Measurements from ENCODE around the gene TANK. TPM values are rescaled to one million over a fixed set of nuclear protein-coding genes. Genes with fewer than 3 reads are reported as not detected.
"Not testable (repeated sequence)": the region's sequence is repeated elsewhere in the genome, so short reads cannot be mapped to it uniquely, and the experiment has no call there.

Gene TANK
- total and polyA plus RNA-seq, 2 donors from 2014 or later = 21.2 to 56.1 TPM

DNA sequence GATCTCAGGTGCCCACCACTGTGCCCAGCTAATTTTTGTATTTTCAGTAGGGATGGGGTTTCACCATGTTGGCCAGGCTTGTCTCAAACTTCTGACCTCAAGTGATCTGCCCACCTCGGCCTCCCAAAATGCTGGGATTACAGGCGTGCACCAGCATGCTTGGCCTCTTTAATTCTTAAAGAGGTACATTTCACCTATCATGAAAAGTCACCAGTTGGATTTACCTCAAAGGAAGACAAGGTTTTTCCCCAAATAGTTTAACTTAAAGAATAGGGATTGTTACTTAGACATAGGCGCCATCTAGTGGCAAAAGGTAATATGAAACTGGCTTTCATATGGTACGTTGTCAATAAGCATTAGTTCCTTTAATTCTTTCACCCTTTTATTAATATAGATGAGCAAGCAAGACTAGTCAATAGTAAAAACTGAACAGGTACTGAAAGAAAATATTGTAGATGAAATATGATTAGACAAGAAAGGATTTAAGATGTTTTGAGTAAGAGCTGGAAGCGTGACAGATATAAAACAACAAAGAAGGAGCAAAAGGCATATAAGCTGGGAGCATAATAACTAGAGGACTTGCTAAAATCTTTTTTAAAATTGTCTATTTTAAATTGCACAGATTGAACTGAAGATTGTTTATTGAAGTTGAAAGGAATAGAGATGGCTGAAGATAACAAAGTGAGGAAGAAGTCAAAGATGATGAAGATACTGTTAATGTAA is 113.0 kb downstream of the TANK start:
- no peak overlapping the region for H3K9ac ChIP-seq (ENCODE audit: low read length in 3 of 3)
- no peaks in the 10 kb centered on the region for H3K27me3 ChIP-seq (ENCODE audit: control insufficient read depth, insufficient read depth, low read length)
- peak; percentile 80 for FAIRE-seq

DNA sequence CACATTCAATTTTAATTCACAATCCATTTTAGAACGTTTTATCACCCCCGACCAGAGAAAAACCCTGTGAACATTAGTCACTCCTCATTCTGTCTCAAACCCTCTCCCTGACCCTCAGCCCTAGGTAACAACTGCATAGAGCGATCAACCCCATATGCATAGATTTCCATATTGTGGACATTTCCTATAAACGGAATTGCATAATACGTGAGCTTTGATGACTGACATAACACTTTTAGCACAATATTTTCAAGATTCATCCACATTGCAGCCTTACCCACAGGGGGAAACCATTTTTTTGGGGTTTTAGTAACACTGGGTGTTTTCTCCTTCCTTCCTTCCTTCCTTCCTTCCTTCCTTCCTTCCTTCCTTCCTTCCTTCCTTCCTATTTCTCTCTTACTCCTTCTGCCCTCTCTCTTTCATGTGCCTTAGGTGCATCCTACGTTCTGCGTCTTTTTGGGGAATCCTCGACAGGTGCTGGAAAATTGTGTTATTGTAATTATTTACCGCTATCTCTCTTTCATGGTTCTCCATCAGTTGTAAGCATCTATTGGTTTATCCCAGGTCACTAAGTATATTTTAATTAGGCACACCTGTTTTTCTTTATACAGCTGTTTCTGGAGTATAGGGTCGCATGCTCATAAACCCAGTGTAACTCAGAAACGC is 118.5 kb downstream of the TANK start:
- H3K4me1 ChIP-seq (ENCODE audit: control insufficient read depth in 2 of 3, insufficient read depth in 2 of 3, low read depth in 1 of 3, low read length in 3 of 3); FAIRE-seq; H3K27me3 ChIP-seq (ENCODE audit: control insufficient read depth, insufficient read depth, low read length); H3K27ac ChIP-seq (ENCODE audit: low read depth in 2 of 2, low read length in 2 of 2); H3K9ac ChIP-seq (ENCODE audit: low read length in 3 of 3); intact Hi-C loops (cut with DNase I); H3K4me3 ChIP-seq (ENCODE audit: low read length in 3 of 3); H3K36me3 ChIP-seq (ENCODE audit: control insufficient read depth in 2 of 3, insufficient read depth in 3 of 3, low read length in 3 of 3); H3K9me3 ChIP-seq (ENCODE audit: control insufficient read depth in 2 of 3, insufficient read depth in 1 of 3, low read length in 3 of 3): not testable (repeated sequence)
- DNase-seq = peak in 1 of 5 donors; percentile 9

More for the DNA sequence above, 113.0 kb downstream of the TANK start:
- Histone ChIP-seq H3K9me3 (ENCODE audit: control insufficient read depth in 2 of 3, insufficient read depth in 1 of 3, low read length in 3 of 3) (no peaks in the 10 kb centered on the region), H3K27ac (ENCODE audit: low read depth in 2 of 2, low read length in 2 of 2) (no peak overlapping the region), H3K4me1 (ENCODE audit: control insufficient read depth in 2 of 3, insufficient read depth in 2 of 3, low read depth in 1 of 3, low read length in 3 of 3) (no peaks in the 10 kb centered on the region), H3K36me3 (ENCODE audit: control insufficient read depth in 2 of 3, insufficient read depth in 3 of 3, low read length in 3 of 3) (no peaks in the 10 kb centered on the region), H3K4me3 (ENCODE audit: low read length in 3 of 3) (no peak overlapping the region)
- intact Hi-C loops (cut with DNase I) = no loop called here
- TF ChIP-seq, protein P1, sequence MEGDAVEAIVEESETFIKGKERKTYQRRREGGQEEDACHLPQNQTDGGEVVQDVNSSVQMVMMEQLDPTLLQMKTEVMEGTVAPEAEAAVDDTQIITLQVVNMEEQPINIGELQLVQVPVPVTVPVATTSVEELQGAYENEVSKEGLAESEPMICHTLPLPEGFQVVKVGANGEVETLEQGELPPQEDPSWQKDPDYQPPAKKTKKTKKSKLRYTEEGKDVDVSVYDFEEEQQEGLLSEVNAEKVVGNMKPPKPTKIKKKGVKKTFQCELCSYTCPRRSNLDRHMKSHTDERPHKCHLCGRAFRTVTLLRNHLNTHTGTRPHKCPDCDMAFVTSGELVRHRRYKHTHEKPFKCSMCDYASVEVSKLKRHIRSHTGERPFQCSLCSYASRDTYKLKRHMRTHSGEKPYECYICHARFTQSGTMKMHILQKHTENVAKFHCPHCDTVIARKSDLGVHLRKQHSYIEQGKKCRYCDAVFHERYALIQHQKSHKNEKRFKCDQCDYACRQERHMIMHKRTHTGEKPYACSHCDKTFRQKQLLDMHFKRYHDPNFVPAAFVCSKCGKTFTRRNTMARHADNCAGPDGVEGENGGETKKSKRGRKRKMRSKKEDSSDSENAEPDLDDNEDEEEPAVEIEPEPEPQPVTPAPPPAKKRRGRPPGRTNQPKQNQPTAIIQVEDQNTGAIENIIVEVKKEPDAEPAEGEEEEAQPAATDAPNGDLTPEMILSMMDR (IDR thresholded peaks at IDR 0.05; ENCODE audit: borderline replicate concordance, extremely low read depth, insufficient read depth) = peak; percentile 63
- peak in 2 of 5 donors; percentile 34 to 52 for DNase-seq

DNA sequence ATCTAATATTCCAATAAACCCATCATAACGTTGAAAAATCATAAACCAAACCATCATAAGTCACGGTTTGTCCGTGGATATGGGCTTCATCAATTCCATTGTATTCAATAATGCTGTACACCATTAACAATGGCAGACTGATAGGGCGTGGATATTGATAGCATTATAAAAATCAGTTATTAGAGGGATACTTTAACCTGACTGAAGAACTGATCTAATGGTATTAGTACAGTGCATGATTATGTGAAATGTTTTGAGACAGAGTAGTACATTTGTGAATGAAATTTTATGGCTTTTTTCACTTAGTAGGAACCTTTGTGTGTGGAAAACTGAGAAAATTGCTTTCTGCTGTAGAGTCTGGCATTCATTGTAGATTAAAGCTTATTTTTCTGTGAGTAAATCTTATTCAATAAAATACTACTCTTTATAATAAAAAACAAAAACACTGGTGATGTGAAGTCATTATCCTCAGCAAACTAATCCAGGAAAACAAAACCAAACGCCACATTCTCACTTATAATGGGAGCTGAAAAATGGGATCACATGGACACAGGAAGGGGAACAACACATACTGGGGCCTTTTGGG is 119.1 kb downstream of the TANK start:
- intact Hi-C loops (cut with DNase I) = not testable (repeated sequence)

DNA sequence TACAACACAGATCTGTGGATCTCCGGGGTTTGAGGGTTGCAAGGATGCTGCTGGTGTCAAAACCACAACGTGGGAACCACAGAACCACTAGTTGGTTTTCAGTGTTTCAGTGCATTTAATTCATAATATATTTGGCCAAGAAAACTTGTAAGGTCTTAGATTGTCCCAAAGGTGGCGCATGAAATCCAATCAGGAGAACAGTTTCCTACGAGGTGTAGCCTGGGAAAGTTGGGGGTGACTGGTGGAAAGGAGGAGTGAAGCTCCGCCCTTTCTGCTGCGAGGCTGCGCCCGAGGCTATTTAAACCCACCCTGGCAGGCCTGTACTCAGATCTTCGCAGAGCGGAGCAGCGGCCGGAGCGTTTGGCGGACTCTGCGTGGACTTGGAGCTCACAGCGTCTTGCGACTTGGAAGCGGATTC is 120.7 kb downstream of the TANK start:
- peak in 3 of 5 donors; percentile 3 to 94 (median 10) for DNase-seq
- H3K36me3 ChIP-seq (ENCODE audit: control insufficient read depth in 2 of 3, insufficient read depth in 3 of 3, low read length in 3 of 3); H3K4me1 ChIP-seq (ENCODE audit: control insufficient read depth in 2 of 3, insufficient read depth in 2 of 3, low read depth in 1 of 3, low read length in 3 of 3); FAIRE-seq; H3K9ac ChIP-seq (ENCODE audit: low read length in 3 of 3); intact Hi-C loops (cut with DNase I); H3K9me3 ChIP-seq (ENCODE audit: control insufficient read depth in 2 of 3, insufficient read depth in 1 of 3, low read length in 3 of 3); H3K27me3 ChIP-seq (ENCODE audit: control insufficient read depth, insufficient read depth, low read length); H3K4me3 ChIP-seq (ENCODE audit: low read length in 3 of 3); H3K27ac ChIP-seq (ENCODE audit: low read depth in 2 of 2, low read length in 2 of 2): not testable (repeated sequence)

More for the DNA sequence above, 119.1 kb downstream of the TANK start:
- FAIRE-seq; H3K27ac ChIP-seq (ENCODE audit: low read depth in 2 of 2, low read length in 2 of 2); DNase-seq; H3K27me3 ChIP-seq (ENCODE audit: control insufficient read depth, insufficient read depth, low read length); H3K9ac ChIP-seq (ENCODE audit: low read length in 3 of 3); H3K4me1 ChIP-seq (ENCODE audit: control insufficient read depth in 2 of 3, insufficient read depth in 2 of 3, low read depth in 1 of 3, low read length in 3 of 3); H3K9me3 ChIP-seq (ENCODE audit: control insufficient read depth in 2 of 3, insufficient read depth in 1 of 3, low read length in 3 of 3); H3K36me3 ChIP-seq (ENCODE audit: control insufficient read depth in 2 of 3, insufficient read depth in 3 of 3, low read length in 3 of 3); H3K4me3 ChIP-seq (ENCODE audit: low read length in 3 of 3): not testable (repeated sequence)

DNA sequence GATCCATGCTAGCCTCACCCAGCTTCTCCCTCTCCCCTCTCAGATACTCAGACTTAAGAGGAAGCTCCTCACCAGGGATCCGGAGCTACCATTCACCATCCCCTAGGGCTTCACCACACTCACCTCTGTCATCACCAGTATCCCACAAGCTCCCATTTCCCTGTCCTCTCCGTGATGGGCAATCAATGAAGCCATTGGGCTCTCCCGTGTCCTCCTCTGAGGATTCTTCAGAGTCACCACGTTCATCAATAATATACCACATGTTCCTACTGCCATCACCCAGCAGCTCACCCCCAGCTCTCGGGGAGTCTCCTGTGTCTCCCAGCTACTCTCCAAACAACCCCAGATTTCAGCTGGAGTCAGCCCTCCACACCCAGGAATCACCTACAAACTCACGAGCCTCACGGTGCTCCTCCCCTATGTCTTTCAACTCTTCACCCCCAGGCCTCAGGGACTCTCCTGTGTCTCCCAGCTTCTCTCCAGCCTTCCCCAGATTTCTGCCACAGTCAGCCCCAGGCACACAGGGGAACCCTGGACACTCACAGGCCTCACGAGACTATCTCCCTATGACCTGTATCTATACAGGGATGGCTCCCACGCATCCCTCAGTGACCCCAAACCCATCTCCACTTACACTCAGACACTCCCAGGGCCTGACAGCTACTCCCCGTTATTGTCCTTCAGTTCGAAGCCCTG is 121.5 kb downstream of the TANK start:
- H3K36me3 ChIP-seq (ENCODE audit: control insufficient read depth in 2 of 3, insufficient read depth in 3 of 3, low read length in 3 of 3); DNase-seq; H3K9ac ChIP-seq (ENCODE audit: low read length in 3 of 3); FAIRE-seq; H3K27ac ChIP-seq (ENCODE audit: low read depth in 2 of 2, low read length in 2 of 2); intact Hi-C loops (cut with DNase I); H3K4me3 ChIP-seq (ENCODE audit: low read length in 3 of 3); H3K27me3 ChIP-seq (ENCODE audit: control insufficient read depth, insufficient read depth, low read length); H3K9me3 ChIP-seq (ENCODE audit: control insufficient read depth in 2 of 3, insufficient read depth in 1 of 3, low read length in 3 of 3); H3K4me1 ChIP-seq (ENCODE audit: control insufficient read depth in 2 of 3, insufficient read depth in 2 of 3, low read depth in 1 of 3, low read length in 3 of 3): not testable (repeated sequence)

DNA sequence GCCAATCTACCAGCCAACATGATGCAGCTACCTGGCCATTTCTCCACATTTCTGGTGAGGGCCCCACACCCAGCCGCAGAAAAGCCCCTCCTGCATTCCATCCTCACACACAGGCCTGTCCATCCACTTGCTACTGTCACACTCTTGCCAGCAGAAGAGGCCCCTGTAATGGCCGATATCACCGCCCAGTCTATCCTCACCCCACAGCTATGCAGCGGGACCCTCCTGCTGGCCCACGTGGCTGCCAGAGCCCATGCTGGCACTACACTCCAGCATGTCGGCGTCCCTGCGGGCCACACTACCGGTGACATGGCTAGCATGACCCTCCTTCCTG is 122.0 kb downstream of the TANK start:
- H3K4me1 ChIP-seq (ENCODE audit: control insufficient read depth in 2 of 3, insufficient read depth in 2 of 3, low read depth in 1 of 3, low read length in 3 of 3); H3K4me3 ChIP-seq (ENCODE audit: low read length in 3 of 3); H3K9ac ChIP-seq (ENCODE audit: low read length in 3 of 3); H3K27me3 ChIP-seq (ENCODE audit: control insufficient read depth, insufficient read depth, low read length); H3K27ac ChIP-seq (ENCODE audit: low read depth in 2 of 2, low read length in 2 of 2); DNase-seq; intact Hi-C loops (cut with DNase I); H3K36me3 ChIP-seq (ENCODE audit: control insufficient read depth in 2 of 3, insufficient read depth in 3 of 3, low read length in 3 of 3); H3K9me3 ChIP-seq (ENCODE audit: control insufficient read depth in 2 of 3, insufficient read depth in 1 of 3, low read length in 3 of 3); FAIRE-seq: not testable (repeated sequence)

Data from kidney (tissue), 14 donors.